ENCODE data around the gene CHIT1. TPM values are rescaled to one million over a fixed set of nuclear protein-coding genes. Genes with fewer than 3 reads are reported as not detected.

The CHIT1 gene
- total and polyA plus RNA-seq, 2 of the 8 experiments (the other 6 are each of a cell fraction or from before 2014, with no cell fraction given), result not detected

DNA sequence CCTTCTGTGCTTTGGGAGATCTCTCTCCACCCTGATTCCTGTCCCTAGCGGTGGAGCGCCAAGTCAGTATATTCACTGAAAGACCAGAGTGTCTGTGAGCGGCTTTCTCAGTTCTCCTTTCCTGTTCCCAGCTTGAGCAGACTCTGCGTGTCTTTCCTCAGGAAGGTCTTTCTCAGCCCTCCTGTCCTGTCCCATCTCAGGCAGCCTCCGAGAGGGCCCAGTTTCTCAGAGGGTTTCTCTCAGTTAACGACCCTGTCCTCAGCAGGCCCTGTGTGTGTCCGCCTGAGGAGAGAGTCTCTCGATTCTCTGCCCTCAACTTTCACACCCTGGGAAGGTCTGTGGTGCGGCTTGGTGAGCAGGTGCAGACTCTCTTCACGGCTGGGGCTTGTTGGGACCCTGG is 34.0 kb upstream of the CHIT1 start:
- Histone ChIP-seq H3K23me2 (ENCODE audit: low read depth, low read length) (0 out of 2 replicates have a peak, but pooled peaks cover 2% of the 10 kb centered on the region), H4K5ac (ENCODE audit: insufficient read length, low read depth, low read length) (no peak overlapping the region), H3K9me3 (ENCODE audit: insufficient read depth in 2 of 2, low read depth in 1 of 2, low read length in 1 of 2) (no peaks in the 10 kb centered on the region), H4K91ac (replicated peaks; ENCODE audit: insufficient read length, low read length) (no peak overlapping the region), H2BK120ac (replicated peaks; ENCODE audit: low read depth, low read length) (no peak overlapping the region), H2AFZ (ENCODE audit: low read length) (no peak overlapping the region; the same call in 1 of the 2 replicates), H4K20me1 (replicated peaks in 1 of 2; ENCODE audit: control insufficient read depth in 1 of 2, insufficient read depth in 2 of 2, low read length in 2 of 2) (no peaks in the 10 kb centered on the region), H3K79me1 (ENCODE audit: low read depth, low read length) (no peaks in the 10 kb centered on the region), H2BK15ac (ENCODE audit: low read length) (no peak overlapping the region), H3K23ac (ENCODE audit: insufficient read length) (no peak overlapping the region), H3K4ac (replicated peaks; ENCODE audit: insufficient read length, low read depth, low read length) (no peak overlapping the region), H3K56ac (replicated peaks; ENCODE audit: insufficient read length, low read depth, low read length) (no peak overlapping the region), H3K18ac (ENCODE audit: extremely low read depth, low read length) (no peak overlapping the region), H2BK20ac (ENCODE audit: low read length) (no peak overlapping the region), H2AK5ac (ENCODE audit: low read depth, low read length) (no peak overlapping the region), H3K4me3 (ENCODE audit: extremely low read depth in 1 of 4, insufficient read depth in 2 of 4, low read depth in 3 of 4, low read length in 4 of 4) (no peak overlapping the region), H2BK5ac (ENCODE audit: low read depth, low read length) (no peak overlapping the region), H2BK12ac (ENCODE audit: low read depth, low read length) (no peak overlapping the region), H3K27me3 (replicated peaks in 1 of 4; ENCODE audit: control insufficient read depth in 3 of 4, extremely low read depth in 1 of 4, insufficient read depth in 3 of 4, low read length in 3 of 4) (no peaks in the 10 kb centered on the region), H3K9ac (replicated peaks in 1 of 4; ENCODE audit: extremely low read depth in 1 of 4, low read depth in 3 of 4, low read length in 3 of 4) (no peak overlapping the region), H4K8ac (ENCODE audit: extremely low read depth, insufficient read depth, low read length) (no peak overlapping the region; the same call in 1 of the 2 replicates), H3K79me2 (ENCODE audit: control insufficient read depth in 1 of 2, insufficient read depth in 2 of 2, low read length in 2 of 2) (no peaks in the 10 kb centered on the region), H3K36me3 (ENCODE audit: control insufficient read depth in 2 of 4, insufficient read depth in 4 of 4, low read length in 3 of 4) (no peaks in the 10 kb centered on the region), H3K27ac (ENCODE audit: low read depth, low read length) (no peak overlapping the region), H3K4me2 (ENCODE audit: insufficient read depth in 1 of 2, low read depth in 2 of 2, low read length in 2 of 2) (no peak overlapping the region), H3K14ac (ENCODE audit: insufficient read length) (no peak overlapping the region), H3K4me1 (replicated peaks in 1 of 4; ENCODE audit: control insufficient read depth in 3 of 4, insufficient read depth in 4 of 4, low read length in 3 of 4) (peaks cover 0 to 3% (median 1%) of the 10 kb centered on the region in 4 experiments; a peak in 2 of 7 replicates)
- FAIRE-seq (no peak), DNase-seq (ENCODE audit: low read depth in 1 of 2, low spot score in 2 of 2) (no peak)
- ChIA-PET CTCF (ENCODE audit: partially characterized antibody) (interaction anchor here (1.0 to 39.0 kb wide), 8 partner anchors 9 to 224 kb away, joined by 3 to 785 read pairs (median 8); no protein-coding TSS in a partner anchor), POLR2A (ENCODE audit: partially characterized antibody) (no interaction called here)
- 82% methylated on average over 10 of the region's 10 CpGs; no CpG with 5 or more reads in 1 of the 2 experiments for WGBS, 2 experiments (ENCODE audit: extremely low coverage in 1 of 2, insufficient coverage in 1 of 2, insufficient read length in 1 of 2, insufficient replicate concordance in 2 of 2, low coverage in 1 of 2, low lambda C conversion rate in 2 of 2, missing lambda C conversion rate in 1 of 2)
- TF ChIP-seq, protein P1, sequence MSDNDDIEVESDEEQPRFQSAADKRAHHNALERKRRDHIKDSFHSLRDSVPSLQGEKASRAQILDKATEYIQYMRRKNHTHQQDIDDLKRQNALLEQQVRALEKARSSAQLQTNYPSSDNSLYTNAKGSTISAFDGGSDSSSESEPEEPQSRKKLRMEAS (IDR thresholded peaks at IDR 0.05), result no peak
- TF ChIP-seq FOSL1 (IDR thresholded peaks at IDR 0.05; ENCODE audit: insufficient read depth, low read depth, low read length) (no peak), EZH2 (IDR thresholded peaks at IDR 0.05; ENCODE audit: low read depth, low read length, severe bottlenecking) (no peak), JUN (IDR thresholded peaks at IDR 0.05; ENCODE audit: low read depth, low read length) (no peak), POLR2A (IDR thresholded peaks at IDR 0.05; ENCODE audit: control extremely low read depth in 1 of 2, low read depth in 2 of 2, low read length in 2 of 2) (no peak), NRF1 (IDR thresholded peaks at IDR 0.05; ENCODE audit: low read depth, low read length) (no peak), CHD2 (IDR thresholded peaks at IDR 0.05; ENCODE audit: low read length) (no peak), RBBP5 (IDR thresholded peaks at IDR 0.05; ENCODE audit: borderline replicate concordance, low read depth, low read length) (no peak), RAD21 (IDR thresholded peaks at IDR 0.05 in 1 of 2, conservative IDR thresholded peaks at IDR 0.05 in 1 of 2; ENCODE audit: low read depth in 2 of 2, low read length in 2 of 2) (no peak), RXRA (IDR thresholded peaks at IDR 0.05; ENCODE audit: insufficient read depth, low read depth, low read length) (no peak), POU5F1 (IDR thresholded peaks at IDR 0.05; ENCODE audit: low read depth, low read length) (no peak), HDAC2 (IDR thresholded peaks at IDR 0.05; ENCODE audit: borderline replicate concordance in 1 of 2, low read depth in 2 of 2, low read length in 2 of 2) (no peak), ASH2L (IDR thresholded peaks at IDR 0.05; ENCODE audit: low read length) (no peak)

All from H1 (cell line).